Thyroid gland (tissue), 4 donors: ENCODE results near the gene SPOCK2. TPM values are rescaled to one million over a fixed set of nuclear protein-coding genes. Genes with fewer than 3 reads are reported as not detected.

Source experiments
- DNase-seq, 2 donors: peaks; one replicate each; pipeline ENCODE4 v3.0.0-alpha.2; 2019
- H3K27ac ChIP-seq, 3 donors: fragments of 200-600 bp; sonication (generic); 1 replicate in 2 of 3; 2 replicates in 1 of 3; pipeline ENCODE4 v1.5.1; 2016 to 2019; ENCODE audit warnings: mild to moderate bottlenecking in 1 of 3, moderate library complexity in 1 of 3
- H3K27me3 ChIP-seq: fragments of 200-600 bp; sonication (generic); one replicate; pipeline ENCODE4 v1.5.1; 2019
- H3K36me3 ChIP-seq, 2 donors: fragments of 200-600 bp; sonication (generic); one replicate each; pipeline ENCODE4 v1.5.1; 2016 to 2019
- H3K4me1 ChIP-seq, 2 donors: fragments of 200-600 bp; sonication (generic); one replicate each; pipeline ENCODE4 v1.5.1; 2017 to 2019
- H3K4me3 ChIP-seq, 3 donors: fragments of 200-600 bp; sonication (generic); replicated peaks in 1 of 3; 1 replicate in 2 of 3; 2 replicates in 1 of 3; pipeline ENCODE4 v1.5.1; 2016; ENCODE audit warnings: mild to moderate bottlenecking in 1 of 3
- H3K9me3 ChIP-seq: fragments of 200-600 bp; sonication (generic); one replicate; pipeline ENCODE4 v1.5.1; 2017
- CTCF ChIP-seq, 6 experiments: fragments of 200-600 bp in 3 of 6; fragments of 450-650 bp in 3 of 6; sonication (generic) in 3 of 6; IDR thresholded peaks; one replicate each; pipeline ENCODE4 v1.5.1; 2016 to 2019; ENCODE audit warnings: antibody characterized with exemption in 6 of 6, mild to moderate bottlenecking in 2 of 6, inconsistent platforms in 1 of 6, moderate library complexity in 1 of 6
- POLR2A ChIP-seq, 2 donors: fragments of 450-650 bp; IDR thresholded peaks; one replicate each; pipeline ENCODE4 v1.6.1; 2017; ENCODE audit warnings: antibody characterized with exemption in 2 of 2, mild to moderate bottlenecking in 2 of 2, moderate library complexity in 1 of 2
- WGBS, 2 donors: methylation state at CpG; one replicate each; pipeline ENCODE4 v1.1.5; 2017; 5-methylcytosine and 5-hydroxymethylcytosine counted together
- intact Hi-C: fragments of 100-400 bp; cut with DNase I; formaldehyde crosslinking; loops from one replicate; pipeline ENCODE4 v1.15.1; 2023
- total RNA-seq, 4 donors: library from RNA; depleted of rRNA; stranded (reverse); fragments of >200 nt; gene quantifications; one replicate each; pipeline ENCODE4 v1.2.3, GENCODE V29; 2016

SPOCK2 gene
- total RNA-seq, 4 donors from 2014 or later = 4.3 to 17.6 (median 13.5) TPM

- Histone ChIP-seq H3K4me3 (no peak overlapping the region), H3K36me3 (no peaks in the 10 kb centered on the region), H3K9me3 (no peaks in the 10 kb centered on the region), H3K27ac (no peak overlapping the region), H3K4me1 (no peaks in the 10 kb centered on the region), H3K27me3 (no peaks in the 10 kb centered on the region)
- intact Hi-C loops = no loop called here
- no peak for DNase-seq
- WGBS, 2 donors = 83 to 90% methylated on average over 2 to 5 of the region's 5 CpGs
- TF ChIP-seq CTCF (IDR thresholded peaks at IDR 0.05) = no peak
- no peak for TF ChIP-seq POLR2A (IDR thresholded peaks at IDR 0.05)
These were observed 26.9 kb downstream of the SPOCK2 start for GRCh38 chr10:72061491-72061890.

- Histone ChIP-seq H3K27ac (no peak overlapping the region), H3K36me3 (no peaks in the 10 kb centered on the region), H3K4me3 (no peak overlapping the region), H3K4me1 (no peaks in the 10 kb centered on the region), H3K9me3 (no peaks in the 10 kb centered on the region), H3K27me3 (no peaks in the 10 kb centered on the region)
- DNase-seq = no peak
- intact Hi-C loops = no loop called here
- no peak for TF ChIP-seq POLR2A (IDR thresholded peaks at IDR 0.05)
- no peak for TF ChIP-seq CTCF (IDR thresholded peaks at IDR 0.05)
- 82 to 85% methylated on average over 19 of the region's 19 CpGs for WGBS, 2 donors
These were observed 28.2 kb downstream of the SPOCK2 start for GRCh38 chr10:72059843-72060822.

- intact Hi-C loops = no loop called here
- H3K36me3 ChIP-seq = no peaks in the 10 kb centered on the region
- no peaks in the 10 kb centered on the region for H3K4me1 ChIP-seq
- H3K9me3 ChIP-seq = no peaks in the 10 kb centered on the region
- WGBS, 2 donors = 34 to 41% methylated on average over 18 of the region's 21 CpGs
- H3K27ac ChIP-seq = no peak overlapping the region
- H3K27me3 ChIP-seq = no peaks in the 10 kb centered on the region
- no peak overlapping the region for H3K4me3 ChIP-seq
- no peak for DNase-seq
- TF ChIP-seq CTCF (IDR thresholded peaks at IDR 0.05) (no peak), POLR2A (IDR thresholded peaks at IDR 0.05) (no peak)
These were observed 29.1 kb downstream of the SPOCK2 start for GRCh38 chr10:72058989-72059842.

GRCh38 chr10:72058347-72058898 is 29.9 kb downstream of the SPOCK2 start:
- H3K4me1 ChIP-seq = no peaks in the 10 kb centered on the region
- H3K4me3 ChIP-seq = no peak overlapping the region
- no peaks in the 10 kb centered on the region for H3K27me3 ChIP-seq
- 82 to 83% methylated on average over 12 of the region's 12 CpGs for WGBS, 2 donors
- H3K27ac ChIP-seq = no peak overlapping the region
- no peak for DNase-seq
- TF ChIP-seq CTCF (IDR thresholded peaks at IDR 0.05) (no peak), POLR2A (IDR thresholded peaks at IDR 0.05) (no peak)
- H3K9me3 ChIP-seq = no peaks in the 10 kb centered on the region
- intact Hi-C loops = no loop called here
- no peaks in the 10 kb centered on the region for H3K36me3 ChIP-seq
